GM12872 (cell line): ENCODE results near the gene FEM1A.

ENCODE experiments used
- TF ChIP-seq, protein P1 (sequence below): IDR thresholded peaks from 3 replicates; pipeline ENCODE4 v1.5.1; 2011; ENCODE audit warnings: low read depth, mild to moderate bottlenecking, low read length, moderate library complexity; ENCODE audit not compliant: insufficient read depth

The FEM1A gene

DNA sequence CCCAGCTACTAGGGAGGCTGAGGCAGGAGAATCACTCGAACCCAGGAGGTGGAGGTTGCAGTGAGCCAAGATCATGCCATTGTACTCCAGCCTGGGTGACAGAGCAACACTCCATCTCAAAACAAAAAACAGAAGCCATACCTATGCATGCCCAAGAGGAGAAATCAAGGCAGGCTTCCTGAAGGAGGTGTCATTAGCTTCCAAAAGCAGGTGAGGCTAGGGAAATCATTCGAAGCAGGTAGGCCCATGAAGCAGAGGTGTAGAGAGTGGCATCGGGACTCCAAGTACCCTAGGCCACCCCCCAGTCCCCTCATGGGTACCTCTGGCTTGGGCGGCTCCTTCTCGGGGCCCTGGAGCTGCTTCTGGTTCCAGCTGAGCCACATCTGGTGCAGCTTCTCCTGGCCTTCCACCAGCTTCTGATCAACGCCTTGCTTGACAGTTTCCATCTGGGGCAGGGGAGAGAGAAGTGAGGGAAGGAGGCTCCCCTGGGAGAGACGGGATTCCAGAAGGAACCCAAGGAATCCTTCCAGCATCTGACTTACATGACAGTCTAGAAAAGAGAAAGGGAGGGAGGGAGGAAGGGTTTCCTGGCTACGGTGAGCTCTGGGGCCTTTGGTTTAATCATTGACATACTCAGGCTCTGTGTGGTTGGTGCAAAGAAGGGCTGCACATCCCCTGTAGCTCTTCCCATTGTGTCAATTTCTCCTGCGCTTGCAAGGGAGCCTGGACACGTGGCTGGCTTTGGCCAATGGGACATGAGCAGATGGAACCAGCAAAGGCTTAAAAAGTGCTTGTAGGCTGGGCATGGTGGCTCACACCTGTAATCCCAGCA lies 53.0 kb downstream of the FEM1A start:
- TF ChIP-seq, protein P1, sequence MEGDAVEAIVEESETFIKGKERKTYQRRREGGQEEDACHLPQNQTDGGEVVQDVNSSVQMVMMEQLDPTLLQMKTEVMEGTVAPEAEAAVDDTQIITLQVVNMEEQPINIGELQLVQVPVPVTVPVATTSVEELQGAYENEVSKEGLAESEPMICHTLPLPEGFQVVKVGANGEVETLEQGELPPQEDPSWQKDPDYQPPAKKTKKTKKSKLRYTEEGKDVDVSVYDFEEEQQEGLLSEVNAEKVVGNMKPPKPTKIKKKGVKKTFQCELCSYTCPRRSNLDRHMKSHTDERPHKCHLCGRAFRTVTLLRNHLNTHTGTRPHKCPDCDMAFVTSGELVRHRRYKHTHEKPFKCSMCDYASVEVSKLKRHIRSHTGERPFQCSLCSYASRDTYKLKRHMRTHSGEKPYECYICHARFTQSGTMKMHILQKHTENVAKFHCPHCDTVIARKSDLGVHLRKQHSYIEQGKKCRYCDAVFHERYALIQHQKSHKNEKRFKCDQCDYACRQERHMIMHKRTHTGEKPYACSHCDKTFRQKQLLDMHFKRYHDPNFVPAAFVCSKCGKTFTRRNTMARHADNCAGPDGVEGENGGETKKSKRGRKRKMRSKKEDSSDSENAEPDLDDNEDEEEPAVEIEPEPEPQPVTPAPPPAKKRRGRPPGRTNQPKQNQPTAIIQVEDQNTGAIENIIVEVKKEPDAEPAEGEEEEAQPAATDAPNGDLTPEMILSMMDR: no peak

DNA sequence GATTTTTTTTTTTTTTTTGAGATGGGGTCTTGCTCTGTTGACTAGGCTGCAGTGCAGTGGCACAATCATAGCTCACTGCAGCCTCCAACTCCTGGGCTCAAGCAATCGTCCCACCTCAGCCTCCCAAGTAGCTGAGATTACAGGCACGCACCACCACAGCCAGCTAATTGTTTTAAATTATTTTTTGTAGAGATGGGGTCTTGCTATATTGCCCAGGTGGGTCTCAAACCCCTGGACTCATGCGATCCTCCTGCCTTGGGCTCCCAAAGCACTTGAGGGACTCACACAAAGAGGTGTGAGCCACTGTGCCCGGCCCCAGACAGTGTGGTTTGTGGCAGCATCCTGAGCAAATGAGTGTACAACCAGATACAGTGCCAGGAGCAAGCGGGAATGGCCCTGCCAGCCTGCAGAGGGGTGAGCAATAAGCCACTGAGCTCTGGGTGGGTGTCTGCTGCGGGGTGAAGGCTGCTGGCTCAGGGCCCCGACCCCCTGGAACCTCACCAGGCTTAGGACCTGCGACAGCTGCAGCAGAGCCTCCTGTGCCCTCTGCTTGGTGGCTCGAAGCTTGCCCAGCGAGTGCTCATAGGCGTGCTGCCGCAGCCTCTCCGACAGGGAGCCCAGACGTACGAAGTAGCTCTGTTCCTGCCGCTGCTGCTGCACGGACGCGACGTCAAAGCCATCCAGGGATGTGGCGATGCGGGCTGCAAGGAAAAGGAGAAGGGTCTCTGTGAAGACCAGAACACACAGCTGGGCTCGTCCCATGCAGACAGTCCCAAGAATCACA lies 55.8 kb downstream of the FEM1A start:
- TF ChIP-seq, protein P1: no peak

DNA sequence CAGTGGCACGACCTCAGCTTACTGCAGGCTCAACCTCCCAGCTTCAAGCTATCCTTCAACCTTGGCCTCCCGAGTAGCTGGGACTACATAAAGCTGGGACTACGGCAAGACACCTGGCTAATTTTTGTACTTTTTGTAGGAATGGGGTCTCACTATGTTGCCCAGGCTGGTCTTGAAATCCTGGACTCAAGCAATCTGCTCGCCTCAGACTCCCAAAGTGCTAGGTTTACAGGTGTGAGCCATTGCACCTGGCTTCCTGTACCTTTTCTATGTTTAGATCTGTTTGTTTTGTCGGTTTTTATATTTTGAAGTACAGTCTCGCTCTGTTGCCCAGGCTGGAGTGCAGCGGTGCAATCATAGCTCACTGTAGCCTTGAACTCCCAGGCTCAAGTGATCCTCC lies 57.5 kb downstream of the FEM1A start:
- TF ChIP-seq, protein P1: no peak
